HepG2 (cell line): ENCODE data around the gene HOXD3. TPM values are rescaled to one million over a fixed set of nuclear protein-coding genes. Genes with fewer than 3 reads are reported as not detected.

Experiments
- ATAC-seq: fragments of 200-7000 bp; cut with Tn5 transposase; 3 replicates; pipeline ENCODE4 v1.9.1; 2020; ENCODE audit warnings: mild to moderate bottlenecking, moderate library complexity
- BruUV-seq: library from RNA; stranded (reverse); fragments of 400-500 nt; replicated peaks from 2 replicates; lab custom pipeline; 2021; lab: Mats Ljungman, UMichigan
- CTCF ChIA-PET: fragments of 300-600 bp; formaldehyde crosslinking; extraction: SDS; loops from one replicate; lab custom pipeline; 2021; ENCODE audit warnings: low total read pairs, inconsistent platforms, low intra/inter-chr PET ratio; lab: Yijun Ruan, JAX
- POLR2A ChIA-PET: fragments of 350-600 bp; sonication (Branson Sonifier 250); formaldehyde crosslinking; loops from one replicate; lab custom pipeline; 2020; ENCODE audit warnings: antibody characterized with exemption, inconsistent platforms; lab: Yijun Ruan, JAX
- DNase-seq: peaks from one replicate; pipeline ENCODE4 v3.0.0-alpha.2; 2015; ENCODE audit warnings: low spot score
- FAIRE-seq: peaks from 3 replicates; lab custom pipeline; 2011; peaks lifted over from hg19 to GRCh38; lab: Jason Lieb, UNC
- H2AFZ ChIP-seq: one replicate; pipeline ENCODE4 v1.6.1; 2011; ENCODE audit warnings: low read length, inconsistent platforms
- H3K27ac ChIP-seq: fragments of 300-600 bp; 3 replicates; pipeline ENCODE4 v1.8.0; 2011; ENCODE audit warnings: mixed run types, mild to moderate bottlenecking, mixed read lengths, low read length, inconsistent platforms; ENCODE audit not compliant: insufficient read depth; ENCODE audit errors: extremely low read length
- H3K27me3 ChIP-seq, 2 experiments: fragments of 200-600 bp in 1 of 2; 2 replicates in 1 of 2; 3 replicates in 1 of 2; pipeline versions ENCODE4 v1.6.0 to v1.8.0; 2011; ENCODE audit warnings: low read length in 2 of 2, mild to moderate bottlenecking in 2 of 2, moderate library complexity in 2 of 2, inconsistent platforms in 1 of 2; ENCODE audit not compliant: insufficient read depth in 2 of 2, control insufficient read depth in 1 of 2
- H3K36me3 ChIP-seq, 2 experiments: fragments of 200-600 bp in 1 of 2; replicated peaks in 1 of 2; 2 replicates in 1 of 2; 3 replicates in 1 of 2; pipeline versions ENCODE4 v1.5.1 to v1.8.0; 2011; ENCODE audit warnings: low read length in 2 of 2, inconsistent platforms in 1 of 2; ENCODE audit not compliant: insufficient read depth in 2 of 2, control insufficient read depth in 1 of 2
- H3K4me1 ChIP-seq: 2 replicates; pipeline ENCODE4 v1.5.1; 2012; ENCODE audit warnings: low read length, inconsistent platforms; ENCODE audit not compliant: insufficient read depth
- H3K4me2 ChIP-seq: 2 replicates; pipeline ENCODE4 v1.6.0; 2011; ENCODE audit warnings: low read depth, low read length, inconsistent platforms
- H3K4me3 ChIP-seq, 3 experiments: fragments of 200-600 bp in 1 of 3; sonication (generic), shearing (Covaris generic) in 1 of 3; replicated peaks in 1 of 3; 2 replicates each; pipeline ENCODE4 v1.5.1; 2011 to 2016; ENCODE audit warnings: low read length in 3 of 3, inconsistent platforms in 2 of 3, low read depth in 2 of 3, mild to moderate bottlenecking in 2 of 3, control low read depth in 1 of 3, mixed read lengths in 1 of 3; ENCODE audit not compliant: insufficient read depth in 1 of 3
- H3K79me2 ChIP-seq: one replicate; pipeline ENCODE4 v1.6.1; 2011; ENCODE audit warnings: low read length, inconsistent platforms; ENCODE audit not compliant: insufficient read depth
- H3K9ac ChIP-seq: 2 replicates; pipeline ENCODE4 v1.6.0; 2011; ENCODE audit warnings: mild to moderate bottlenecking, low read depth, low read length, inconsistent platforms; ENCODE audit not compliant: insufficient read depth
- H3K9me3 ChIP-seq: 2 replicates; pipeline ENCODE4 v1.5.1; 2012; ENCODE audit warnings: mild to moderate bottlenecking, low read length
- H4K20me1 ChIP-seq: 2 replicates; pipeline ENCODE4 v1.6.0; 2011; ENCODE audit warnings: inconsistent platforms, mild to moderate bottlenecking, low read length, moderate library complexity; ENCODE audit not compliant: insufficient read depth
- CREM ChIP-seq, 2 experiments: sonication (generic) in 1 of 2; formaldehyde crosslinking in 1 of 2; IDR thresholded peaks; 2 replicates each; pipeline versions ENCODE4 v1.4.0 to v1.6.1; 2016 to 2020; ENCODE audit warnings: antibody characterized with exemption in 1 of 2, mild to moderate bottlenecking in 1 of 2, missing genetic modification reagents in 1 of 2
- FOXK1 ChIP-seq: sonication (generic); formaldehyde crosslinking; IDR thresholded peaks from 2 replicates; pipeline ENCODE4 v1.4.0; 2020; ENCODE audit warnings: low read depth, missing genetic modification reagents, borderline replicate concordance
- GZF1 ChIP-seq: sonication (generic); formaldehyde crosslinking; IDR thresholded peaks from 2 replicates; pipeline ENCODE4 v1.5.1; 2020; ENCODE audit warnings: mild to moderate bottlenecking, missing genetic modification reagents
- HNRNPLL ChIP-seq: fragments of 200-400 bp; formaldehyde crosslinking; IDR thresholded peaks from 2 replicates; pipeline ENCODE4 v1.6.1; 2017; ENCODE audit warnings: mild to moderate bottlenecking, low read depth, low read length; ENCODE audit not compliant: poor library complexity, severe bottlenecking
- KLF13 ChIP-seq: sonication (generic); formaldehyde crosslinking; IDR thresholded peaks from 2 replicates; pipeline ENCODE4 v1.4.0; 2020; ENCODE audit warnings: mild to moderate bottlenecking, missing genetic modification reagents
- MIER2 ChIP-seq: IDR thresholded peaks from 2 replicates; pipeline ENCODE4 v1.6.1; 2016; ENCODE audit warnings: missing biosample characterization, missing genetic modification reagents
- MLLT10 ChIP-seq: sonication (generic); formaldehyde crosslinking; IDR thresholded peaks from 2 replicates; pipeline ENCODE4 v1.4.0; 2020; ENCODE audit warnings: missing genetic modification reagents
- MTERF4 ChIP-seq: sonication (generic); formaldehyde crosslinking; IDR thresholded peaks from 2 replicates; pipeline ENCODE4 v1.8.0; 2023; ENCODE audit warnings: mild to moderate bottlenecking, missing genetic modification reagents
- SATB2 ChIP-seq: sonication (generic); formaldehyde crosslinking; IDR thresholded peaks from 2 replicates; pipeline ENCODE4 v1.5.0; 2020; ENCODE audit warnings: missing genetic modification reagents
- SMAD3 ChIP-seq: sonication (generic); formaldehyde crosslinking; IDR thresholded peaks from 2 replicates; pipeline ENCODE4 v1.4.0; 2020; ENCODE audit warnings: missing genetic modification reagents
- SNAPC2 ChIP-seq: sonication (generic); formaldehyde crosslinking; IDR thresholded peaks from 2 replicates; pipeline ENCODE4 v1.8.1; 2022; ENCODE audit warnings: mild to moderate bottlenecking, missing genetic modification reagents
- ZBTB20 ChIP-seq: sonication (generic); formaldehyde crosslinking; IDR thresholded peaks from 2 replicates; pipeline ENCODE4 v1.8.1; 2023; ENCODE audit warnings: missing genetic modification reagents, low read depth, mild to moderate bottlenecking, borderline replicate concordance
- ZNF556 ChIP-seq: sonication (generic); formaldehyde crosslinking; IDR thresholded peaks from 2 replicates; pipeline ENCODE4 v1.4.0; 2020; ENCODE audit warnings: mild to moderate bottlenecking, missing genetic modification reagents, borderline replicate concordance
- ZNF703 ChIP-seq: sonication (generic); formaldehyde crosslinking; IDR thresholded peaks from 2 replicates; pipeline ENCODE4 v1.5.1; 2020; ENCODE audit warnings: missing genetic modification reagents, mild to moderate bottlenecking, moderate library complexity, borderline replicate concordance
- ZNF784 ChIP-seq: sonication (generic); formaldehyde crosslinking; IDR thresholded peaks from 2 replicates; pipeline ENCODE4 v1.5.1; 2020; ENCODE audit warnings: missing genetic modification reagents, mild to moderate bottlenecking, borderline replicate concordance
- whole genome bisulfite sequencing: methylation state at CpG from one replicate; pipeline ENCODE4 v1.1.6; 2017; ENCODE audit warnings: low lambda C conversion rate; 5-methylcytosine and 5-hydroxymethylcytosine counted together
- in situ Hi-C: cut with HindIII; loops from 2 replicates; pipeline ENCODE4 v1.10.0; 2017; ENCODE audit warnings: low pct_unique_long_range_greater_than_20kb; ENCODE audit not compliant: extremely low pct_ligation_motif_present
- intact Hi-C: fragments of 100-400 bp; cut with micrococcal nuclease; formaldehyde crosslinking; loops from one replicate; pipeline ENCODE4 v1.10.0; 2022; ENCODE audit not compliant: unreplicated experiment
- polyA plus RNA-seq, 8 experiments: library from polyadenylated mRNA; depleted of rRNA in 3 of 8; stranded (reverse) in 7 of 8; unstranded in 1 of 8; fragments of >200 nt; fragmentation: Illumina TruSeq in 4 of 8; extraction: Trizol in 4 of 8; gene quantifications; 2 replicates each; pipeline versions ENCODE4 v1.2.1 to v1.2.3, GENCODE V29; 2011 to 2016; ENCODE audit warnings: low read depth in 4 of 8, missing spikeins in 1 of 8, mixed read lengths in 1 of 8; ENCODE audit not compliant: insufficient read depth in 1 of 8
- total RNA-seq, 5 experiments: library from RNA; depleted of rRNA; stranded (reverse); fragments of >200 nt; fragmentation: Illumina TruSeq; extraction: Trizol; gene quantifications; 2 replicates each; pipeline ENCODE4 v1.2.3, GENCODE V29; 2016; ENCODE audit warnings: low read depth in 1 of 5
- TF ChIP-seq, protein P1 (sequence below): sonication (generic); formaldehyde crosslinking; IDR thresholded peaks from 2 replicates; pipeline ENCODE4 v1.8.0; 2022; ENCODE audit warnings: missing genetic modification reagents, mild to moderate bottlenecking, borderline replicate concordance

HOXD3 gene
- total and polyA plus RNA-seq, 2 of the 13 experiments (the other 11 are each of a cell fraction or from before 2014, with no cell fraction given), result 0.05 to 0.09 TPM

DNA sequence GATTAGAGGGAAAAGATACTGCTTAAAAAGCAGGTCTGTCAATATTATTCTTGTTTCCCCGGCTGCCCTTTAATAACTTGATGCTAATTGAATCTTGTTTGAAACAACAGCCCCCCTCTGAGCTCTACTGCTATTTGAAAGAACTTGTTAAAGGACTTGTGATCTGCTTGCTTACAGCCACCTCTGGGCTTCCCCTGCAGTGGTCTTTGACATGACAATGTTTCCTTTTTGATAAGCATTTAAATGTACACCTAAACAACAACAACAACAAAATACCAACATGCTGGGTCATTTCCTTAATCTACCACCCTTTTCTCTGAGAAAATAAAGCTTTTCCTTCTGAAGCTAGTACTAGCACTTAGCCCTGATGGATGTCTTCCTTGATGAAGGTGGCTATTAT, 35.2 kb downstream of the HOXD3 start:
- Histone ChIP-seq H3K36me3 (no peaks in the 10 kb centered on the region), H3K9me3 (no peaks in the 10 kb centered on the region), H3K4me2 (no peak overlapping the region), H3K79me2 (no peaks in the 10 kb centered on the region), H2AFZ (no peak overlapping the region), H3K27me3 (peaks cover 0 to 24% of the 10 kb centered on the region in 2 experiments; a peak in 2 of 5 replicates), H3K27ac (no peak overlapping the region), H4K20me1 (no peaks in the 10 kb centered on the region), H3K9ac (no peak overlapping the region), H3K4me1 (peaks cover 50% of the 10 kb centered on the region), H3K4me3 (no peak overlapping the region)
- DNase-seq (no peak), FAIRE-seq (no peak), ATAC-seq (no peak)
- in situ Hi-C loops (no loop called here), intact Hi-C loops (no loop called here)
- ChIA-PET CTCF (no interaction called here), POLR2A (no interaction called here)
- TF ChIP-seq SNAPC2 (CRISPR knock-in tag) (no peak), MLLT10 (CRISPR knock-in tag) (no peak), ZNF703 (CRISPR knock-in tag) (no peak), SATB2 (no peak)
- no TSS peak for BruUV-seq
- 14% methylated on average over 1 of the region's 1 CpG for WGBS

DNA sequence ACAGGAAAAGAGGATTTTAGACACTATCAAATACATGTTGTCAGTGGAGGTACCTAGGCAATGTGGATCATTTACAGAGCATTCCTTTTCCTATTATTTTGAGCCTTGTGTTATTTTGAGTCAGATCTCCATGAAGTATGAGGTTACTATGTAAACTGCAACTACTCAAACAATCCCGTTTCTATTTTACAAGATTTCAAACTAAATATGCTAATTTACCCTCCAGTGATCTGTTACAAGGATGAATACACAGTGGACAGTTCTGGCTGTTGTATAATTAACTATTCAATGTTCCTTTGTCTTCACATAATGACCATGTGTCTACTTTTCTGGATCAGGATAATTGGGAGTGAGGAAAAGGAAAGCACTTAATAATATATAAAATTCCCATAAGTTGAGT, 35.9 kb downstream of the HOXD3 start:
- in situ Hi-C loops (no loop called here), intact Hi-C loops (no loop called here)
- no peak overlapping the region for H2AFZ ChIP-seq
- WGBS, result 0% methylated on average over 1 of the region's 1 CpG
- no peak overlapping the region for H3K4me3 ChIP-seq
- ATAC-seq (no peak), DNase-seq (no peak), FAIRE-seq (no peak)
- no peak overlapping the region for H3K27ac ChIP-seq
- BruUV-seq, result no TSS peak
- H3K9me3 ChIP-seq, result no peaks in the 10 kb centered on the region
- no peaks in the 10 kb centered on the region for H4K20me1 ChIP-seq
- peaks cover 43% of the 10 kb centered on the region for H3K4me1 ChIP-seq
- no peaks in the 10 kb centered on the region for H3K36me3 ChIP-seq
- no peak overlapping the region for H3K9ac ChIP-seq
- H3K27me3 ChIP-seq, result peaks cover 0 to 30% of the 10 kb centered on the region in 2 experiments; a peak in 2 of 5 replicates
- POLR2A ChIA-PET, result no interaction called here
- CTCF ChIA-PET, result no interaction called here
- H3K79me2 ChIP-seq, result no peaks in the 10 kb centered on the region
- no peak overlapping the region for H3K4me2 ChIP-seq
- no peak for TF ChIP-seq ZNF556 (CRISPR knock-in tag)
- TF ChIP-seq, protein P1, sequence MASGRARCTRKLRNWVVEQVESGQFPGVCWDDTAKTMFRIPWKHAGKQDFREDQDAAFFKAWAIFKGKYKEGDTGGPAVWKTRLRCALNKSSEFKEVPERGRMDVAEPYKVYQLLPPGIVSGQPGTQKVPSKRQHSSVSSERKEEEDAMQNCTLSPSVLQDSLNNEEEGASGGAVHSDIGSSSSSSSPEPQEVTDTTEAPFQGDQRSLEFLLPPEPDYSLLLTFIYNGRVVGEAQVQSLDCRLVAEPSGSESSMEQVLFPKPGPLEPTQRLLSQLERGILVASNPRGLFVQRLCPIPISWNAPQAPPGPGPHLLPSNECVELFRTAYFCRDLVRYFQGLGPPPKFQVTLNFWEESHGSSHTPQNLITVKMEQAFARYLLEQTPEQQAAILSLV, result no peak
- no peak for TF ChIP-seq ZBTB20
- no peak for TF ChIP-seq MTERF4
- TF ChIP-seq MIER2 (CRISPR knock-in tag), result no peak
- no peak for TF ChIP-seq SMAD3
- TF ChIP-seq ZNF784 (CRISPR knock-in tag), result no peak
- no peak for TF ChIP-seq HNRNPLL
- TF ChIP-seq GZF1, result no peak
- TF ChIP-seq KLF13, result no peak
- TF ChIP-seq CREM (IDR thresholded peaks at IDR 0.05), result no peak
- no peak for TF ChIP-seq CREM (CRISPR knock-in tag; IDR thresholded peaks at IDR 0.05)
- no peak for TF ChIP-seq FOXK1
